Astrocyte (in vitro differentiated cells and primary cell): ENCODE data around the gene IFT74. TPM values are rescaled to one million over a fixed set of nuclear protein-coding genes. Genes with fewer than 3 reads are reported as not detected.

Source experiments
- total RNA-seq: library from RNA; stranded (reverse); gene quantifications from 2 replicates; pipeline ENCODE4 v1.2.1, GENCODE V29; 2021

Gene IFT74
- total RNA-seq, 1 donor from 2014 or later: 10.9 TPM

Other genes with a start within 250 kb of the IFT74 start
- gene CAAP1, start 63.6 kb upstream of the IFT74 start, total RNA-seq: 16.3 and 16.7 TPM in 2 replicates
- gene PLAA, start 9.2 kb upstream of the IFT74 start, total RNA-seq: 41.3 and 43.0 TPM in 2 replicates
- gene LRRC19, start 49.3 kb downstream of the IFT74 start, total RNA-seq: not detected in 2 replicates
- gene TEK, start 152.8 kb downstream of the IFT74 start, total RNA-seq: 1.8 and 2.3 TPM in 2 replicates